ENCODE data around the gene FKBP1A. TPM values are rescaled to one million over a fixed set of nuclear protein-coding genes. Genes with fewer than 3 reads are reported as not detected.

FKBP1A gene
- total RNA-seq, 2 experiments from 2014 or later, result 265 to 316 TPM

DNA sequence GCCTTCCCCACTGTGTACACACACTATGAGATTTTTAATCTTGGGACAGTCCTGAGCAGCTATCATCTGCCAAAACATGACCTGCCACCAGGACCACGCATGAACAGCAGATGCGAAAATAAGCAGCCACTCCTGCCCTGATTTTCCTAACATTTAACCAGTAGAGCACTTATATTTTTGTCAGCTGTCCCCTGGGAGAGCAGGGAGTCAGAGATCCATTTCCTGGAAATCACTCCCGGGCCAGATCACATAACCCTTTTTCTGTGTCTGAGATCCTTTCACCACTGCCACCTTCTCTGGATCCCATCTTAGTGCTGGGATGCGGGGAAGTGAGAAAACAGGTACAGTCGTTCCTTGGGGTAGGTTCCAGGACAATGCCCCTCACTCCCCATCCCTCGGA lies 69.6 kb downstream of the FKBP1A start:
- DNase-seq (no peak), ATAC-seq (no peak)
- CTCF ChIA-PET, result interaction anchor here (1.2 to 2.0 kb wide), 3 partner anchors 8 to 10 kb away, joined by 3 to 14 read pairs (median 4); no protein-coding TSS in a partner anchor
- Mint-ChIP-seq H3K27ac (no peak overlapping the region), H3K27me3 (no peaks in the 10 kb centered on the region), H3K36me3 (ENCODE audit: low read depth) (peaks cover 2% of the 10 kb centered on the region), H3K9me3 (ENCODE audit: low read depth) (no peaks in the 10 kb centered on the region), H3K4me1 (peaks cover 13% of the 10 kb centered on the region), H3K4me3 (no peak overlapping the region)
- POLR2A ChIA-PET, result interaction anchor here (1.2 kb wide), 1 partner anchor 143 kb away, joined by 3 read pairs; no protein-coding TSS in a partner anchor
- intact Hi-C loops (cut with DNase I, micrococcal nuclease), result no loop called here

DNA sequence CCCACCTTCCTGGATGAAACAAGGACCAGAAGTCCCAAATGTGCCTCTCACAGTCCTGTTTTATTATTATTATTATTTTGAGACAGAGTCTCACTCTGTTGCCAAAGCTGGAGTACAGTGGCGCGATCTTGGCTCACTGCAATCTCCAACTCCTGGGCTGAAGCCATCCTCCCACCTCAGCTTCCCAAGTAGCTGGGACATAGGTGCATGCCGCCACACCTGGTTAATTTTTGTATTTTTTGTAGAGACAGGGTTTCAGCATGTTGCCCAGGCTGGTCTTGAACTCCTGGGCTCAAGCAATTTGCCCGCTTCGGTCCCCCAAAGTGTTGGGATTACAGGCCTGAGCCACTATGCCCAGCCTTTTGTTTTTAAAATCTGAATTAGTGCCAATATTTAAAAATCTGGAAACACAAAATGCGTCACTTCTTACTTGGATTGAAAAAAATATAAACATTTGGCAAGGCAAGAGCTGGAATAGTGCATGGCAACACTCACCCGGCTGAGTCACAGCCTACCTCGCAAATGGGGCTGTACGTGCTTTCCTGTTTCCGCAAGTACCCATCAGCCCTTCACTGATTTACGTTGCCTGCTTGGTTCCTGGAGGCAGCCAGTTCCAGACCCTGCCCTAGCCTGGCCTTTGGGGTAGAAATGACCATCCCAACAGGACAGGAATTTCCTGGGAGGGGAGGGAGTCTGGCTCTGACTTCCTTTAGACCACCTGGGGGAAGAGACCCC lies 70.2 kb downstream of the FKBP1A start:
- Mint-ChIP-seq H3K27me3 (no peaks in the 10 kb centered on the region), H3K36me3 (ENCODE audit: low read depth) (no peaks in the 10 kb centered on the region), H3K4me1 (peaks cover 13% of the 10 kb centered on the region), H3K27ac (no peak overlapping the region), H3K4me3 (no peak overlapping the region), H3K9me3 (ENCODE audit: low read depth) (no peaks in the 10 kb centered on the region)
- ATAC-seq (no peak), DNase-seq (no peak)
- POLR2A ChIA-PET, result interaction anchor here (1.2 kb wide), 1 partner anchor 143 kb away, joined by 3 read pairs; no protein-coding TSS in a partner anchor
- intact Hi-C loops (cut with DNase I, micrococcal nuclease), result no loop called here
- CTCF ChIA-PET, result interaction anchor here (0.5 to 2.0 kb wide), 7 partner anchors 8 to 571 kb away, joined by 3 to 14 read pairs (median 4); no protein-coding TSS in a partner anchor

DNA sequence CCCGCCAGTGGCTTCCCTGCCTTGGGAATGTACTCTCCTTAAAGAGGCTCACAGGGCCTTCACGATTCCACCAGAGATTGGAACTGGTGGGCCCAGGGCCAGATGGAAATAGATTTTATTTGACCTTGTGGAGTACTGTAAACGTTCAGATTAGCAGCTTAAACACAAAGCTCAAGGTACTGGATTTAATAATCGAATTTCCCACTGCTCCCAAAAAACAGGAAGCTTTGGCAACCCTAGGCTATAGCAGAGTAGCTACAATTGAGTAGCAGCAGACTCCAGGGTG lies 71.3 kb downstream of the FKBP1A start:
- peaks cover 13% of the 10 kb centered on the region for H3K4me1 Mint-ChIP-seq
- ATAC-seq, result no peak
- ChIA-PET POLR2A (interaction anchor here (0.6 kb wide), 1 partner anchor 179 kb away, joined by 3 read pairs; no protein-coding TSS in a partner anchor), CTCF (interaction anchor here (0.6 to 2.0 kb wide), 4 partner anchors 9 to 115 kb away, joined by 3 to 14 read pairs (median 6); no protein-coding TSS in a partner anchor)
- no peaks in the 10 kb centered on the region for H3K36me3 Mint-ChIP-seq (ENCODE audit: low read depth)
- H3K4me3 Mint-ChIP-seq, result no peak overlapping the region
- H3K27ac Mint-ChIP-seq, result no peak overlapping the region
- H3K9me3 Mint-ChIP-seq (ENCODE audit: low read depth), result no peaks in the 10 kb centered on the region
- intact Hi-C loops (cut with DNase I, micrococcal nuclease), result no loop called here
- H3K27me3 Mint-ChIP-seq, result no peaks in the 10 kb centered on the region
- no peak for DNase-seq

DNA sequence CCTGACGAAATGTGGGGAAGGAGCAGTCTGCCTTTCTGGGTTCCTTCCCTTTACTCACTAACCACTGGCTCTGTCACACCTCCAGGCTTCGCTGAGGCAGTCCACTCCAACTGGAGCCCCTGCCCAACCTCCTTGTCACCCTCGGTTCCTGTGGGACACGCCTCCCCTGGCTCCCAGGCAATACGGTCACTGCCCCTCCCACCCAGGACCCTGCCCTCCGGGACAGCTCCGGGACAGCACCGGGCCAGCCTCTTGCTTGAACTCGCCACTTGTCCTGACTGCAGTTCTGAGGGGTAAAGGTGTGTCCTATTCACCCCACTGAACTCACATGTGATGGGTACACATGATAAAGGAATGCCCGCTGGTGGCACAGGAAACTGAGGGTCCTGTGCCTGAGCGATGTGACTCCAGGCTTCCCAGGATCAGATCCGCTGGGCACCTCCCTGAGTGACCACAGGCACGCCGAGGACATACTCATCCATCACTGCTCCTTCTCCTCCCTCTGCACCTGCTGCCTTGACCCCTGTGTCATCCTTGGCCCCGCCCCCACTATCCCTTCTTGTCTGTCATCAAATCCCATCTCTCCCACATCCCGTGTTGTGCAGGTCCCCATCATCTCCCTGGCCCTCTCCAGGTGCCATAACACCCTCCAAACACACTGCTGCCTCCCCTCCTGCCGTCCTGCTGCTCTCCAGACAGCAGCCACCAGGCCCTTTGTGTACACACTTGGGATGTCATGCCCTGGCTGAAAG lies 71.8 kb downstream of the FKBP1A start:
- CTCF ChIA-PET, result interaction anchor here (1.8 to 2.0 kb wide), 2 partner anchors 8 to 116 kb away, joined by 8 to 14 read pairs; no protein-coding TSS in a partner anchor
- POLR2A ChIA-PET, result interaction anchor here (0.6 kb wide), 1 partner anchor 180 kb away, joined by 3 read pairs; no protein-coding TSS in a partner anchor
- H3K4me3 Mint-ChIP-seq, result no peak overlapping the region
- H3K36me3 Mint-ChIP-seq (ENCODE audit: low read depth), result no peaks in the 10 kb centered on the region
- DNase-seq (no peak), ATAC-seq (no peak)
- intact Hi-C loops (cut with DNase I, micrococcal nuclease), result no loop called here
- H3K27ac Mint-ChIP-seq, result no peak overlapping the region
- H3K4me1 Mint-ChIP-seq, result peaks cover 13% of the 10 kb centered on the region
- no peaks in the 10 kb centered on the region for H3K27me3 Mint-ChIP-seq
- H3K9me3 Mint-ChIP-seq (ENCODE audit: low read depth), result no peaks in the 10 kb centered on the region

DNA sequence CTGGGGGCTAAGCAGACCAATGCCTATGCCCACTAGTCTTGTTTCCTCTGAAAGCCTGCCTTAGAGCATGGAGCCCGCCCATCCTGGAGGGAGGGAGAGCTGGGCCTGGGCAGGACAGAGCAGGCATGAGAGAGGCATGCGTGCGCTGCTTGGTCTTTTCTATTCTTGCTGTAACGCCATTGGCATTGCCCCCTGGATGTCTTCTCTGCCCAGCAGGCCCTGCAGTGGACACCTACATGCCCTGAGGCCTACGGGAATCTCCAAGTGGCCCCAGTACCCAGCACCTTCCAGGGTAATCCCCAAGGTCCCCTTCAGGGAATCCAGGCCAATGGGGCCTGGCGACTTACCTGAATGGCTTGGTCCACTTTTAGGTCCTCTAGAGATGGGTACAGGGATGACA lies 72.8 kb downstream of the FKBP1A start:
- ChIA-PET CTCF (interaction anchor here (0.6 to 1.2 kb wide), 2 partner anchors 99 to 115 kb away, joined by 3 to 6 read pairs; no protein-coding TSS in a partner anchor), POLR2A (no interaction called here)
- DNase-seq (no peak), ATAC-seq (no peak)
- Mint-ChIP-seq H3K27me3 (no peaks in the 10 kb centered on the region), H3K4me3 (no peak overlapping the region), H3K9me3 (ENCODE audit: low read depth) (no peaks in the 10 kb centered on the region), H3K27ac (no peak overlapping the region), H3K4me1 (peaks cover 13% of the 10 kb centered on the region), H3K36me3 (ENCODE audit: low read depth) (no peaks in the 10 kb centered on the region)
- intact Hi-C loops (cut with DNase I, micrococcal nuclease), result no loop called here

DNA sequence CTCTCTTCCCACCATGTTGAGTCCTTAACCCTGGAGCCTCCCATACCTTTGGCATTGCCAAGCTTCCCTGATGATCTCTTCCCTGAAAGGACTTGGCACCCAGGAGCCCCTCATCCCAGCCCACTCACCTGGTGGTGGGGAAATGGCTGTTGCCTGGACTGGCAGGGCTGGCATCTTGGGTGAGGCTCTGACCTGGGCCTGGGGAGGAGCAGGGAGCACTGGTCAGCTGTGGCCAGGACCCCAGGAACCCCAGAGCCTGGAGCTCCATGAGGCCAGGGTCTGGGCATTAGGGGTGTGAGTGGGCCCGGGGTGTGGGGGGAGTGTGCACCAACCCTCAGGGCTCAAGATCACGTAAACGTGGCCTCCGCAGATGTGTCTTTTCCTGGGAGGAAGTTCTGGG lies 73.4 kb downstream of the FKBP1A start:
- no peak overlapping the region for H3K4me3 Mint-ChIP-seq
- no peaks in the 10 kb centered on the region for H3K27me3 Mint-ChIP-seq
- intact Hi-C loops (cut with DNase I, micrococcal nuclease), result no loop called here
- POLR2A ChIA-PET, result no interaction called here
- no peaks in the 10 kb centered on the region for H3K36me3 Mint-ChIP-seq (ENCODE audit: low read depth)
- H3K4me1 Mint-ChIP-seq, result peaks cover 11% of the 10 kb centered on the region
- H3K27ac Mint-ChIP-seq, result no peak overlapping the region
- DNase-seq (no peak), ATAC-seq (no peak)
- H3K9me3 Mint-ChIP-seq (ENCODE audit: low read depth), result no peaks in the 10 kb centered on the region
- CTCF ChIA-PET, result interaction anchor here (1.2 kb wide), 1 partner anchor 100 kb away, joined by 3 read pairs; no protein-coding TSS in a partner anchor

DNA sequence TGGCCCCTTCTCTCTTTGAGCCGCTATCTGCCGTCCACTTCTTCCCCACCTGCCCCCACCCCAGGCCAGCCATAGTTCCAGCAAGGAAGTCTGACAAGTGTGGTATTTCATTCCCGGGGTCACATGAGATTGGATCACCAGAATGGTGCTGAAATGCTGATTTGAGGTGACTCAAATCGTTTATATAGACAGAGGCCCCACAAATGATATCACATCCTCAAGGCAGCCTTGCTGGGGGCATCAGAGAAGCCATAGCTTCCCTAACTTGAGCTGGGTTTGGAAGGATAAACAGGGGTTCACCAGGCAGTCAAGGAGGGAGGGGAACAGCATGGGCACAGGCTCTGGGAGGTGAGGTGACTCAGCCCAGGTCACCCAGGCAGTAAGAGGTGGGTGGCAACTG lies 73.8 kb downstream of the FKBP1A start:
- intact Hi-C loops (cut with DNase I, micrococcal nuclease), result no loop called here
- no peak for ATAC-seq

More for the DNA sequence above, 73.8 kb downstream of the FKBP1A start:
- ChIA-PET CTCF (interaction anchor here (1.2 kb wide), 1 partner anchor 100 kb away, joined by 3 read pairs; no protein-coding TSS in a partner anchor), POLR2A (no interaction called here)
- Mint-ChIP-seq H3K4me1 (peaks cover 8% of the 10 kb centered on the region), H3K27me3 (no peaks in the 10 kb centered on the region), H3K9me3 (ENCODE audit: low read depth) (no peaks in the 10 kb centered on the region), H3K36me3 (ENCODE audit: low read depth) (no peaks in the 10 kb centered on the region), H3K27ac (no peak overlapping the region), H3K4me3 (no peak overlapping the region)
- no peak for DNase-seq

Other genes starting within 250 kb of the FKBP1A start
- gene TMEM74B, start 208.1 kb downstream of the FKBP1A start, total RNA-seq, result 1 to 10 TPM; 1.5 to 2.0 TPM
- gene C20orf202, start 189.6 kb downstream of the FKBP1A start, total RNA-seq, result not detected
- under 1 TPM in 1 of 2 experiments, not detected in 1; 0.32 TPM for gene RAD21L1, start 167.0 kb downstream of the FKBP1A start, total RNA-seq
- gene SNPH, start 126.8 kb downstream of the FKBP1A start, total RNA-seq, result 1 to 10 TPM; 2.5 to 2.9 TPM
- gene SDCBP2, start 63.9 kb downstream of the FKBP1A start, total RNA-seq, result 1 to 10 TPM; 2.8 to 3.2 TPM
- gene NSFL1C, start 73.8 kb upstream of the FKBP1A start, total RNA-seq, result 10 to 100 TPM; 71.3 to 78.1 TPM
- not detected for gene SIRPB2, start 98.4 kb upstream of the FKBP1A start, total RNA-seq
- not detected for gene SIRPD, start 164.7 kb upstream of the FKBP1A start, total RNA-seq
- gene SIRPB1, start 227.0 kb upstream of the FKBP1A start, total RNA-seq, result 1 to 10 TPM; 1.0 to 2.1 TPM

All from activated CD4-positive, alpha-beta T cell treated with anti-CD3 and anti-CD28 coated beads for 36 hours (primary cell).